HG03460 (cell line): ENCODE results near the gene ATP8B2.
"Not testable (repeated sequence)": the region's sequence is repeated elsewhere in the genome, so short reads cannot be mapped to it uniquely, and the experiment has no call there.

Experiments used
- ATAC-seq: cut with Tn5 transposase; IDR thresholded peaks from one replicate; pipeline ENCODE4 v1.9.1; 2021; ENCODE audit not compliant: unreplicated experiment

Gene ATP8B2

DNA sequence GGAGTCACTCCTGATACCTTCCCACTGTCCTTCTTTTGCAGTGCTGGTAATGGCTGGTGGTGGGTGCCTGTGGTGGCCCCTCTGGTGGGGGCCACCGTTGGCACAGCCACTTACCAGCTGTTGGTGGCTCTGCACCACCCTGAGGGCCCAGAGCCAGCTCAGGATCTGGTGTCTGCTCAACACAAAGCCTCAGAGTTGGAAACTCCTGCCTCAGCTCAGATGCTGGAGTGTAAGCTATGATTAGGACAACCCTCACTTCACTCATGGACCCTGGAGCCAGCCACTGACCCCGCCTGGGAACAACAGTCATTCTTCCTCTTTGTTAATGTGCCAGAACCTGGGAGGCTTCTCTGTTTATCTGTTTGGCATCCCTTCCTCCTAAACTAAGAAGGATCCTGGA lies 1.1 kb upstream of the ATP8B2 start:
- no peak for ATAC-seq

DNA sequence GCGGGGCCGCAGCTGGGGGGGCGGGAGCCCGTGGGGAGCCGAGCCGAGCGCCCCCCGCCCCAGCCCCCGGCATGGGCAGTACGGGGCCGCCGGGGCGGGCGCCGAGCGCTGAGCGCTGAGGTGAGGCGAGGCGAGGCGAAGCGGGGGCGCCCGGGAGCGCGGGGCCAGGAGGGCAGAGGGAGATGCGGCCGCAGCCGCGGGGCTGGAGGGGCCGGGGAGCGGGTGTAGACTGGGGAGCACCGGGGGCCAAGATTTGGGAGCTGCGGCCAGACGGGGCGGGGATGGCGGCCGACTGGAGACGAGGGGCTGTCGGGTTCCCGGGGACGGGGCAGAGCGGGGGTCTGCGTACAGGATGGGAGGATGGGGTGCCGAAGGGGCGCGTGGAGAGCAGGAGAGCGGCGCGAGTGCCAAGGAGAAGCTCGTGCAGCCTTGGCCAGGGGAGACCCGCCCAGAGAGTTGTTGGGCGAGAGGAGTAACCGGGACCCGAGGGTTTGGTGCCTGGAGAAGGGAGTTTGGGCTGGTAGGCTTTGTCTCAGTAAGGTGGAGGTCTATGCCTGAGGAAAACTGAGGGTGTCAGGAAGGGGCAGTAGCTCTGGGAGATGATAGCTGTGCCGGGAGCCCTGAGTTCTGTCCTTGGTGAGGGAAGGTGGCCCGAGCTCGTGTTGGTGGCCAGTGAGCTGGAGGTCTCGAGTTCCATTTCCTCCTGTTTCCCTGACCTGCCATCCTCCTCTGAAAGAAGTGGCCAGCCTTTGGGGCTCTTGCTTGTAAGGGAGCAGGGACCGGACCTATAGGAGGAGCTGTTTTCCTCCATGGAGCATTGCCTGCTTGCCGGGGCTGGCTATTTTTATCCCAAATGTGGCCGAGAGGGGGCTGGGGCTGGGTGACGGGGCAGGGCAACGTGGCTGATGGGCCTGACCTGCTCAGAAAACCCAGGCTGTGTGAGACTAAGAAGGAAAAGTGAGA lies 539 bp downstream of the ATP8B2 start:
- ATAC-seq: no peak

DNA sequence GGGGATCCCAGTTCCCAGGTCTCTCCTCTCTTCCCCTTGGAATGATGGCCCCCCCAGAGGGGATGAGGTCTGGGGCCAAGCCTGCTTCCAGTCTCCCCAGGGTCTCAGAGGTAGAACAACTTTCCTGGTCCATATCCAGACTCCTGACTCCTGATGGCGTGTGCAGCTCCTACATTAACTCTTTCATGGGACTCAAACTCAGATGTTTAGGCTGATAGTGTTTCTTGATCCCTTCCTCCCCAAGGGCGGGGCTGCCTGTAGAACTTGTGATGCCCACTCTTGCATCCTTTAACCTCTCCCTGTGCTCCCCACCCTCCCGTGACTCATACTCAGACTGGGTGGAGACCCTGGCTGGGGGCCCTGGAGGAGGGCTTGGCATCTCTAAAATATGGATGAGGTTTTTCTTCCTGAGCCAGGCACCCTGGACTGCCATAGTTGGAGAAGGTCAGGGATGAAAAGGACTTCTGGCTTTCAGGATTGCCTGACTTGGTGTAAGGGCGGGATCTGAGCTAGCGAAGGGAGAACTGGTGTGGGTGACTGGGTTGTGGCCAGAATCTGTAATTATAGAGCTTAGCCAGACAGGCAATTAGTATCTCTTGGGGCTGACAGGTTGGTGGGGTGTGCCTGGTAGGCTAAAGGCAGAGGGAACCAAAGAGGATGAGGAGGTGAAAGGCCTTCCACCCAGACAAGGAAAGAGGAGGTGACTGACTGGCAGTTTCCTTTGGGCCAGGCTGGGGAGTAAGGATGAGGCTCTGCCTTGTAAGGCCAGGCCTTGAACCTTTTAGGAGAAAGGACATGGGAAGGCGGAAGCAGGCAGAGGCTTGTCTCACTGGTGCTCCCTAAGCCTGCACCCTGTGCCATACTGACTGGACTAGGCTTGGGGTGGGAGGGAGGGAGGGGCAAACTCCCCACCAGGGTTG lies 1.5 kb downstream of the ATP8B2 start:
- ATAC-seq: no peak

DNA sequence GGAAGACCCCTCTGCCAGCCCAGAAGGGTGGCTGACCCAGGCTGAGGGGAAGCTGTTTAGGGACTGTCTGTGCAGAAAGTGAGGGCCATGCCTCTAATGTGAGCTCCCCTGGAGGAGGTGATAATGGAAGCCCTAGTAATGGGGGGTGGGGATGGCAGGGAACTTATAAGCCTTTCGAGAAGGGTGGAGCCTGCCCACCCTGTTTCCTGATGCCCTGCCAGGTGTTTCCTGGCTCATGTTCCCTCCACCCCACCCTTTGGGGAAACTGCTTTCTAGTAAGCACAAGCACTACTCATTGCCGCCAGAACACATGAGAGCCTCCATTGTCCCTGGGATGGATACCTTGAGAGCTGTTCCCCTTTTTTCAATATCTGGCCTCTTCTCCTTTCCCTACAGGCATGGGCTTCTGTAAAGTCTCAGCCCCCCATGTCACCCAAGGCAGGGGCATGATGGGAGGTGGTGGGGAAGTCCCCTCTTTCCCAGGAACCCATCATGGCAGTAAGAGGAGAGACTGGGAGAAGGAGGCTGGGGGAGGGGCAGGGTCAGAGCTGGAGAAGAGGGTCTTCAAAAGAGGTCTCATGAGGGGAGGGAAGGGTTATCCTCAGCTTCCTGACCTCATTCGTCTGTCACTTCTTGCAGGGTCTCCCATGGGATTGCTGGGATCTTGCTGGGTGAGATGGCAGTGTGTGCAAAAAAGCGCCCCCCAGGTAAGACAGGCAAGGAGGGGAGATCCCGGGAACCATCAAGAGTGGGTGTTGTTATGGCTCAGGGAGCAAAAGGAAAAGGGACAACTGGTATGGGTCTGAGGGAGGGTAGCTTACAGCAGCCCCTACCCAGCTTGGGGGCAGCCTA lies 2.4 kb downstream of the ATP8B2 start:
- no peak for ATAC-seq

DNA sequence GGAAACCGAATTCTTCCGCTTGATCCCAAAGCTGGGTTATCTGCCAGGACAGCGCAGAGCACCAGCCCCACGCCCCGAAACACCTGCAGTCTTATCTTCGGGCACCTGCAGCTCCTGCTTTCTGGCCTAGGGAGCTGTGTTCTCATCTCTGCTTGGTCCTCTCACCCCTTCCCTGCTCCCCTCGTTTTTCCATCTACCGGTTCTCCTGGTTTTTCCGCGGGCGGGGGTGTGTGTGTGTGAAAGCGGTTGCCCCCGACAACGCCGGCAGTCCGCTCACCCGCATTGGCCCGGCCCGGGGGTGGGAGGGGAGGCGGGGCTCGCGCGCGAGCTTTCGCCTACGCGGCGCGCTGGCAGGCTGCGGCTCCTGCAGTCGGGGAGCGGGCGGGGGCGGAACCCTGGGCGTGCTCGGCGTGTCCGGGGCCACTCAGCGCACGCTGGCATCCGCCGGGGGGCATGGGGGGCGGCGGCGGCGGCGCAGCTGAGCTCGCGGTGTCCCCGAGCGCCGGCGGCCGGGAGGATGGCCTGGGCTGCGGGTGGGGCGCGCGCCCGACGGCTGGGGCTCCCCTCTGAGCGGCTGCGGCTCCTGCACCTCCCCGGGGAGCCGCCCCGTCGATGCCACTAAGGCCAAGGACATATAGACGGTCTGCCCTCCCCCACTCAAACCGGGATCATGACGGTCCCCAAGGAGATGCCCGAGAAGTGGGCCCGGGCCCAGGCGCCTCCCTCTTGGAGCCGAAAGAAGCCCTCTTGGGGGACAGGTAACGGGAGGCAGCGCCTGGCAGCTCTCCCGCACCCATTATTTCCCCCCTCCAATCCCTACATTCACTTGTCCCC lies 3.2 kb downstream of the ATP8B2 start:
- ATAC-seq: no peak

DNA sequence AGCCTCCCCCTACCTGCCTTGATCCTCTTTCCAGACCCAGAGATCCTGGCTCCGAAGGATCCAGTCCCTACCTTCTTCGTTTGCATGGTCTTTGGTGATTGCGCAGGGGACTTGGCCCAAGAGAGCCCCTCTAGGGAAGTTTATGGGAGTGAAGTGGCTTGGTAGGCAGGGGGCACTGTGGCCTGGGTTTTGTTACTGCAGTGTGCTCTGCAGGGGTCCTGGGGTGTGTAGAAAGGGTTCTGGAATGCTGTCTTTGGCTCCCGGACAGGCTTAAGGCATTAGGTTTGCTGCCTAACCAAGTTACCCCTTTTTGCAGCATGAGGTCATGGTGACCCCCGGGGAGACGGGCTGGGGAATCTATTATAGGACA lies 3.8 kb downstream of the ATP8B2 start:
- no peak for ATAC-seq

DNA sequence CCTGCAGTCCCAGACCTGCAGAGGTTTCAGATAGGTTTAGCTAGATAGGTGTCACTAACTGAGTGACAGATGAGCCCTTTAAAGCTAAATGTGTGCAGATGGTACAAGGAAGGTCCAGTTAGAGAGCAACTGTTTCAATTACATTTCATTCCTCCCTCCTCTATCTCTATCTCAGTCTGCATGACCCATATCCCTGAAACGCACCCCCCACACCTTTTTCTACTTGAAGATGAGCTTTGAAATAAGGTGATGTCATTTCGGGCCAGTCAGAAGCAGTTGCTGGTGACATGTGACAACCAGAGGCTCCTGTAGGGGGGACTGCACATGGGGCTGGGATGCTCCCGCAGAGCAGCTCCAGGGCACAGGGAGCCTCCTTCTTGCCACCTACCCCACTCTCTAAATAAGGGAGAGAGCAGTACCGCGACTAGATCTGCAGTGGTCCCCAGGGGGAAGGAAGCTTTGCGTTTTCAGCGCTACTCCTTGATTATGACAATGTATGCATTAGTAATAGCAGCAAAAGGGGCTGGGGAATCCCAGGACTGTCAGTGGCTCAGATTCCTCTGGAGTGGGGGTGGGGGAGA lies 4.3 kb downstream of the ATP8B2 start:
- ATAC-seq: no peak

DNA sequence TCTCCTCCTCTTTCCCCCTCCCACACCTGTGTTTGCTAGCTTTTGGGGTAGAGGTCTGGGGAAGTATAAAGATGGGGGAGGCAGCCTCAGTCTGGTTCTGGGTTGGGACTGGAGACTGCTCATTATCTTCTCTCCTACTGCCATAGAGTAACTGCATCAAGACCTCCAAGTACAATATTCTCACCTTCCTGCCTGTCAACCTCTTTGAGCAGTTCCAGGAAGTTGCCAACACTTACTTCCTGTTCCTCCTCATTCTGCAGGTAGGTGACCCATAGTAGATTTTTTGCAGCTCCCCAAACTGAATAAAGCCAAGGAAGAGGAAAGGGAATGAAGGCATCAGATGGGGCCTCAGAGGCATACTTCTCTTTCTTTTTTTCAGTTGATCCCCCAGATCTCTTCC lies 5.3 kb downstream of the ATP8B2 start:
- no peak for ATAC-seq

DNA sequence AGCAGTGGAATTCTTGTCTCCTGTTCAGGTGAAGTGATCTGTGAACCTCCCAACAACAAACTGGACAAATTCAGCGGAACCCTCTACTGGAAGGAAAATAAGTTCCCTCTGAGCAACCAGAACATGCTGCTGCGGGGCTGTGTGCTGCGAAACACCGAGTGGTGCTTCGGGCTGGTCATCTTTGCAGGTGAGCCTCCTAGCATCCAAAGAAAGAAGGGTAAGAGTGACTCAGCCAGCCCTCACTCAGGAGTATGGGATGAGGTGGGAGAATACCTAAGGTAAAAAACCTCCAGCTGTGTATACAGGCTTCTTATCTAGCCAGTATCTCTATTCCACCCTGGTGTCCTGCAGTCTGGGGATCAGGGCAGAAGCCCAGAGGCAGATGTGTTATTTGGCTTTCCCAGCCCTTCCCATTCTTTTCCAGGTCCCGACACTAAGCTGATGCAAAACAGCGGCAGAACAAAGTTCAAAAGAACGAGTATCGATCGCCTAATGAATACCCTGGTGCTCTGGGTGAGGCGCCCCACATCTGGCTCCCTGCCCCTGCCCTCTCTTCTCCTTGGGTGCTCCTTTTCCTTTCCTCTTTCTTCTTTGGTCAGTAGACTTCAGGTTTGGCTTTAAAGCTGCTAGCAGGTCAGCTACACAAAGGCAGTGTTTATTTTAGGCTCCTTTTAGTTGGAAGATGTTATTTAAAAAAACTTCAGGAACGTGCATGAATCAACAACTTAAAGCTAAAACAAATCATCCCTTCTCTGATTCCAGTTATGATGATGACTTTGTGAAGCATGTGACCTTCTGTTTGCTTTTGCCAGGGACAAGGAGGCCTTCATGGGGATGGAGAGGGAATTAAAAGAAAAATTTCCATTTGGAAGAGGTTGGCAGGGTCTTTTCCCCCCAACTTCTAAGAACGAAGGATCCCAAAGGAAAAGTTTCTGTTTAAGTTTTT lies 9.0 kb downstream of the ATP8B2 start:
- ATAC-seq: no peak

DNA sequence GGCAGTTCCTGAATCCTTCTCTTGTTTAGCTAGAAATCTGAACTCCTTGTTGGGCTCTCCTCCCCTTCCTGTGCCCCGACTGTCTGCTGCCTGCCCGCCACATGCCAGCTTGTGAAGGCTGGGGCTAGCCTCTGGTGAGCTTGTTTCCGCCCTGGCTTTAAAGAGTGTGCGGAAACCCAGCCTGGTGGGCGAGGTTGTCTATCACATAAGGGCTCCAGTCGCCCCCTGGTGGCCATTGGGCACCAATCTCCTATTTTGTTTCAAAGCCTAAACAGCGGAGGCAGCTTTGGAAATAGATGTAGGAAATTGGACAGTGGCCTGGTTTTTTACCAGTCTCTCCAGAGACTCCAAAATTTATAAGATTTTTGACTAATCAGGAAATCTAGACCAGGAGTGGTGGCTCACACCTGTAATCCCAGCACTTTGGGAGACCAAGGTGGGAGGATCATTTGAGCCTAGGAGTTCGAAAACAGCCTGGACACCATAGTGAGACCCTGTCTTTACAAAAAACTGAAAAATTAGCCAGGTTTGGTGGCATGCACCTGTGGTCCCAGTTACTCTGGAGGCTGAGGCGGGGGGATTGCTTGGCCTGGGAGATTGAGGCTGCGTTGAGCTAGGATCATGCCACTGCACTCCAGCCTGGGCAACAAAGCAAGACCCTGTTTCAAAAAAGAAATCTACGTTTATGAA lies 9.8 kb downstream of the ATP8B2 start:
- ATAC-seq: no peak

DNA sequence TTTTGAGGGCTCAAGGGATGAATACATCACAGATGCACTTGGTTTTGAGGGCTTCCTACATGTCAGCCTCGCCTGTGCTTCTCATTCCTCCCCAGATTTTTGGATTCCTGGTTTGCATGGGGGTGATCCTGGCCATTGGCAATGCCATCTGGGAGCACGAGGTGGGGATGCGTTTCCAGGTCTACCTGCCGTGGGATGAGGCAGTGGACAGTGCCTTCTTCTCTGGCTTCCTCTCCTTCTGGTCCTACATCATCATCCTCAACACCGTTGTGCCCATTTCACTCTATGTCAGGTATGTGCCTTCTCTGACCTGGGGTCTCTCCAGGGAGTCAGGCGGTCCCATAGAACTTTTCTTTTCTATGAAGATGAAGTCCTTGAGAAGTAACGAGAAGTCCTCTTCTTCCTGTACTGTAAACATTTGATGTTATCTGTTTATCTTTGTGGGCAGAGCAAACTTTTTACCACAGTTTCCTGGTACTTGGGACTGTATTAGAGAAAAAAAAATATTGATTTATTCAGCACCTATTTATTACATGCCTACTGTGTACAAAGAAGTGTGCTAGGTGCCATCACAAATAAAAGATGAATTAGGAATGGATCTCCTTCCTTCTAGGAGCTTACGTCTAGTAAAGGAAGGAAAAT lies 12.0 kb downstream of the ATP8B2 start:
- ATAC-seq: no peak

DNA sequence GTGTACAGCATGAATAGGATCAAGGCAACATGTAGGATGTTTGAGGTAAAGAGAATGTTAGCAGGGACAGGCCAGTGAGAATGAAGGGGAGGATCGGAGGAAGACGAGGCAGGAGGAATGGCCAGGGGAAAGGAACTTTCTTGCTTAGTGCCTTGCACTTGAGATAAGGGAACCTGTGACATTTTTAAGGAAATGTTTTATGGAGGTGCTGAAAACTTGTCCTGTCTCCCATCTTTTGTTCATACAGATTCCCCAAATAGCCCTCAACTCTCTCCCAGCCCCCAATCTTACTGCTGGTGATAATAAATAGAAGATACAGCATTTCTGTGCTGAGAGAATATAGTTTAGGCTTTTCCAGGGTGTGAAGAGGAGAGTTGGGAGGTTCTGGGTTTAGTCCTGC lies 13.6 kb downstream of the ATP8B2 start:
- ATAC-seq: no peak

DNA sequence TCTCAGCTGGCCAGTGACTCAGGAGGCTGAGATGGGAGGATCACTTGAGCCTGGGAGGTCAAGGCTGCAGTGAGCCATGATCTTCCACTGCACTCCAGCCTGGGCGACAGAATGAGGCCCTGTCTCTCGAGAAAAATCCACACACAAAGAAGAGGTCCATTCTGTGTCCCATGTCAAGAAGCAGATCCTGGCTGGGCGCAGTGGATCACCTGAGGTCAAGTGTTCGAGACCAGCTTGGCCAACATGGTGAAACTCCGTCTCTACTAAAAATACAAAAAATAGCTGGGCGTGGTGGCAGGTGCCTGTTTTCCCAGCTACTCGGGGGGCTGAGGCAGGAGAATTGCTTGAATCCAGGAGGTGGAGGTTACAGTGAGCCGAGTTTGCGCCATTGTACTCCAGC lies 16.0 kb downstream of the ATP8B2 start:
- not testable (repeated sequence) for ATAC-seq

DNA sequence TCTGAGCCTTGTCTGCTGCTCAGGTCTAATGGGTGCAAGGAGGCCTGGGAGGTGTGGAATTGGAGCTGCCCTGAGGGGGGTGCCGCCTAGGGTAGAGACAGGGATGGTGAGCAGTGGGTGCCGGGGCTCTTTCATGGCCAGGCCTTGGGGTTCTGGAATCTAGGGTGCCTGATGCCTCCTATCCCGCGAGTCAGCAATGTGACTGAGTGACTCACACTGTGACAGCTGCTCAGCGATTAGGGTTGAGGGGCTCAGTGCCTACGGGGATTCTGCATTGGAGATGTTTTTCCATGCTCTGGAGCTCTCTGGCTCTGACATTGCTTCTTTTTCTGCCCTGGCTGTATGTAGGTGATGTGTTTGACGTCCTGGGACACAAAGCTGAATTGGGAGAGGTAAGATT lies 16.8 kb downstream of the ATP8B2 start:
- ATAC-seq: no peak

DNA sequence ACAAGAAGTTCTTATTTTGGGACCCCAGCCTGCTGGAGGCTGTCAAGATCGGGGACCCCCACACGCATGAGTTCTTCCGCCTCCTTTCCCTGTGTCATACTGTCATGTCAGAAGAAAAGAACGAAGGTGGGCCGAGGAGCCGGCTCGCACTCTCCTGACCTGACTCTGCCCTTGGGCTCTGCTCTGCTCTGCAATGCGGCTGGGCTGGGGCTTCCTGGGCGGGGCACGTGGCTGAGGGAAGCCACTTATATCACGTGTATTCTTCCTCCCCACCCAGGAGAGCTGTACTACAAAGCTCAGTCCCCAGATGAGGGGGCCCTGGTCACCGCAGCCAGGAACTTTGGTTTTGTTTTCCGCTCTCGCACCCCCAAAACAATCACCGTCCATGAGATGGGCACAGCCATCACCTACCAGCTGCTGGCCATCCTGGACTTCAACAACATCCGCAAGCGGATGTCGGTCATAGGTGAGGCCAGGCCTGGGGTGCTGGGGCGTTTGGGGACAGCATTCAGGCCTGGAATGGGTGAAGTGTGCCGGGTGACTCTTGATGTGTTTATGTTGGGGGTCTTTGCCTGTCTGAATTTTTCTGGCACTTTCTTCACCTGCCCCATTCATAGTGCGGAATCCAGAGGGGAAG lies 17.6 kb downstream of the ATP8B2 start:
- no peak for ATAC-seq

DNA sequence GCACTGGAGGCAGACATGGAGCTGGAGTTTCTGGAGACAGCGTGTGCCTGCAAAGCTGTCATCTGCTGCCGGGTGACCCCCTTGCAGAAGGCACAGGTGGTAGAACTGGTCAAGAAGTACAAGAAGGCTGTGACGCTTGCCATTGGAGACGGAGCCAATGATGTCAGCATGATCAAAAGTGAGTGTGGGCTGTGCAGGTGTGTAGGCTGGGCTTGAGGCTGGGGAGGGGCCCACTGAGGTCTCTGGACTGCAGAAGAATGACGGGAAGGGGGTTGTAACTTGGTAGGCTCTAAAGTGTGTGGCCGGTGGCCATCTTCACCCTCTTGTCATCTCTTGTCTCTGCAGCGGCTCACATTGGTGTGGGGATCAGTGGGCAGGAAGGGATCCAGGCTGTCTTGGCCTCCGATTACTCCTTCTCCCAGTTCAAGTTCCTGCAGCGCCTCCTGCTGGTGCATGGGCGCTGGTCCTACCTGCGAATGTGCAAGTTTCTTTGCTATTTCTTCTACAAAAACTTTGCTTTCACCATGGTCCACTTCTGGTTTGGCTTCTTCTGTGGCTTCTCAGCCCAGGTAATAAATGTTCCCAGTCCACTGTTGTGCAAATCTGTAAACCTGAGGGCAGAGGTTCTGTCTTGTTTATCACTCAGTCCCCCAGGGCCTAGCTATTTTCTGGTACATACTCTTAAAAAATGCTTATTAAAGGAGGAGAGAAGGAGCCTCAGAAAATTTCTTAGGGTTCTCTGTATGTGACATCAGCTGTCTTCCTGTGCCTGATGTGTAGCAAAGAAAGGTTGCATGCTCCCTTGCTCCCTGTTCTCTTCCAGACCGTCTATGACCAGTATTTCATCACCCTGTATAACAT lies 19.9 kb downstream of the ATP8B2 start:
- ATAC-seq: no peak
